GM19468 (cell line): Measurements from ENCODE around the gene FBXW7.

Source experiments
- ATAC-seq: cut with Tn5 transposase; IDR thresholded peaks from one replicate; pipeline ENCODE4 v1.9.1; 2021; ENCODE audit warnings: mild to moderate bottlenecking, moderate library complexity, moderate number of reproducible peaks; ENCODE audit not compliant: unreplicated experiment; ENCODE audit errors: extremely low read depth

The FBXW7 gene

GRCh38 chr4:152443859-152444258 is 92.0 kb downstream of the FBXW7 start:
- no peak for ATAC-seq

DNA sequence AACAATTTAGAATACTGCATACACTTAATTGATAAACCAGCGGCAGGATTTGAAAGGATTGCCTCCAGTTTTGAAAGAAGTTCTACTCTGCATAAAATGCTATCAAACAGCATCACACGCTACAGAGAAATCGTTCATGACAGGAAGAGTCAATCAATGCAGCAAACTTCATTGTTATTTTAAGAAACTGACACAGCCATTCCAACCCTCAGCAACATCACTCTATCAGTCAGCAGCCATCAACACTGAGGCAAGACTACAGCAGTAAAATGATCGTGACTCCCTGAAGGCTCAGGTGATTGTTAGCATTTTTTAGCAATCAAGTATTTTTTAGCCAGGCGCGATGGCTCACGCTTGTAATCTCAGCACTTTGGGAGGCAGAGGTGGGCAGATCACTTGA is 98.3 kb downstream of the FBXW7 start:
- ATAC-seq = no peak

- no peak for ATAC-seq
Observed at GRCh38 chr4:152436384-152436783, 99.5 kb downstream of the FBXW7 start.

DNA sequence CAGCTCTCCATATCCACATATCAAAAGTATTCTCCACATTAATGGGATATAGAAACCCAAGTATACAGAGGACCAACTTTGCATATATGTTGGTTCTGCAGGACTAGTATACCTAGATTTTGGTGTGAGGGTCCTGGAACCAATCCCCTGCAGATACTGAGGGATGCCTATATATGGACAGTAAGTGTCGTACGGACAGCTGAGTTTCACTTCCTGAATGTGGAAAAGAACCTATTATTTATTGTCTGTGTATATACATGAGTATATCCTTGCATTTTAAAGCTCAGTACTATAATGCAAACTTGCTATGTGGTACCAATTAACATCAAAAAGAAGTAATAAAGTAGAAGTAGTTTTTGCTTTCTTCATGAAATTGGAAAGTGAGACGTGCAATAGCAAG is 101.9 kb downstream of the FBXW7 start:
- no peak for ATAC-seq

GRCh38 chr4:152431784-152432183 is 104.1 kb downstream of the FBXW7 start:
- ATAC-seq = no peak

GRCh38 chr4:152431291-152431690 is 104.6 kb downstream of the FBXW7 start:
- ATAC-seq = no peak

DNA sequence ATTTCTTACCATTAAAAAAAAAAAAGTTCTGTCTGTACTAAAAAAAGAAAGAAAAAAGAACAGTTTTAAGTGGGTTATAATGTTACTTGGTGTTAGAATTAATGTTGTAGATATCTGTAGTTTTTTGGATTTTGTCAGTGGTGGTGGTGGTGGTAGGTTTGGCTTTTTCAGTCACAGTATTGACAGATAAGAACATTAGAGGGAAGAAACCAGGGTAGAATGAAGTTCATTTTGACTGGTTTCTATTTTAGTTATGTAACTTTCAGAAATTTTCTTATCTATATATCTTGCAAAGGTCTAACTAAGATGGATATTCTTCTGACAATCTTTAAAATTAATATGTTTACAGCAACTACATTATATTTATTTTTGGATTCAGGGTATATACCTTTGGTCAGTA is 105.4 kb downstream of the FBXW7 start:
- ATAC-seq = no peak

GRCh38 chr4:152427981-152428380 is 107.9 kb downstream of the FBXW7 start:
- ATAC-seq = no peak

DNA sequence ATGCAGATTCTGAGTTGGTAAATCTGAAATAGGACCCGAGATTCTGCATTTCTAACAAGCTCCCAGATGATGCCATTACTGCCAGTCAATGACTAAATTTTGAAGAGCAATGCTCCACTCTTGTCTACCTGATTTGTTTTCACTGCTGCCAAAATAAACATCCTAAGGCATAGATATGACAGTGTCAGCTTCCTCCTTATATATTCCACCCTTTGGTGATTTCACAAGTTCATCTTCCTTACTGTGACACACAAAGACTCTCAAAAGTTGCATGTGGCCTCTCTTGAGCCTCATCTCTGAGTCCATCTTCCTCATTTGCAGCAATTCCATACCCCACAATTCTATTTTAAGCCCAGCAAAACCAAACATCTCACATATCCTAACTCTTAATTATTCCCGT is 110.9 kb downstream of the FBXW7 start:
- ATAC-seq = no peak

GRCh38 chr4:152424396-152424795 is 111.5 kb downstream of the FBXW7 start:
- ATAC-seq = no peak

DNA sequence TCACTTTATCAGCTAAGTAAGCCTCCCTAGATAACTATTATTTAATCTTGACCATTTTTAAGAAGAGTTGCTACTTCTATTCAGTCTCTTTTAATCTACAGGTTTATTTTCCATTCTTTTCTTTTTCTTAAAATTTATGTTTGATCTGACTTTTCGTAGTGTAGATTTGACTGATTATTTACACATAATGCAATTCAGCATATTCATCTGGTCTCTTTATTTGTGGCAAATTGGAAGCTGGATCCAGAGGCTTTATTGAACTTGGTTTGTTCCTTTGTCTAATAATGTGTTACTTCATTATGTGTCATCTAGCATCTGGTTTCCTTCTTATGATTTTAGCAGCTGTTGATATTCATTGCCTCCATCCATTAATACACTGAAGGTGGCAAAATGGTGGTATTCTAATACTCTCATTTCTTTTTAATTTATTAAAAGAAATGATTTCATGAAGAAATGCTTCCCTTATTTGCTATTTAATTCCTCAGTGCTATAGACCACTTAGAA is 113.0 kb downstream of the FBXW7 start:
- no peak for ATAC-seq

DNA sequence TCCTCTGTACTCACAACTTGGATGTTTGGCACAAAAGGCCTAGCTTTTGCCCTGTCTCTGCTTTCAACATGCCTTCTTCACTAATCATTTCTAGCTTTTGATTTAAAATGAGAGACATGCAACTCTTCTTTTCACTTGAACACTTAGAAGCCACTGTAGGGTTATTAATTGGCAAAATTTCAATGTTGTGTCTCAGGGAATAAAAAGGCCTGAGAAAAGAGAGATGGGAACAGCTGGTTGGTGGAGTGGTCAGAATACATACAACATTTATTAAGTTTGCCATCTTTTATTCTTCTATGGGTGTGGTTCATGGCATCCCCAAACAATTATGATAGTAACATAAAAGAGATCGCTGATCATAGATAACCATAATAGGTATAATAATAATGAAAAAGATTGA is 114.3 kb downstream of the FBXW7 start:
- no peak for ATAC-seq

DNA sequence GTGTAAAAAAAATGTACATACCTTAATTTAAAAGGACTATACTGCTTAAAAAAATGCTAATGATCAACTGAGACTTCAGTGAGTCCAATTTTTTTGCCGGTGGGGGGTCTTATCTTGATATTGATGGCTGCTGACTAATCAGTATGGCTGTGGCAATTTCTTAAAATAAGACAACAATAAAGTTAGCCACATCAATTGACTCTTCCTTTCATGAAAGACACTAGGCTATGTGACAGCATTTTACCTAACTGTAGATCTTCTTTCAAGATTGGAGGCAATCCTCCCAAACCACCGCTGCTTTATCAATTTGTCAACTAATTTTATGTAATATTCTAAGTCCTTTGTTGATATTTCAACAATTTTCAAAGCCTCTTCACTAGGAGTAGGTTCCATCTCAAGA is 116.1 kb downstream of the FBXW7 start:
- no peak for ATAC-seq

DNA sequence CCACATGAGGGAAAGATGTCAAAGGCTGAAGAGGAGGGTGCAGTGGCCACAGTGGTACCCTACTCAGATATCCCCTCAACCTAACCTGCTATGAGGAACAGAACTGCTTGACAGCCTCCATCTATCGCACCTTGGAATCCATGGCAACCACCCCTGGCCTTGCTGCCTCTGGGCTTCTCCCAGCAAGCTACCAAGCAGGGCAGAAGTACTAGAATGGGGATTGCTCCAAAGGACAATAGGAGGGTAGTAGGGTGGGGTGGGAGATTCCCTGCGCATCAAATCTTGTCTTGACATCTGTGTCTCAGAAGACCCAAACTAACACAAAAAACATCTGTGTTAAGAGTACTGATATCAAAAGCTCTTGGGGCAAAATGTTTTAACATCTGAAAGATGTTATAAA is 118.2 kb downstream of the FBXW7 start:
- ATAC-seq = no peak

DNA sequence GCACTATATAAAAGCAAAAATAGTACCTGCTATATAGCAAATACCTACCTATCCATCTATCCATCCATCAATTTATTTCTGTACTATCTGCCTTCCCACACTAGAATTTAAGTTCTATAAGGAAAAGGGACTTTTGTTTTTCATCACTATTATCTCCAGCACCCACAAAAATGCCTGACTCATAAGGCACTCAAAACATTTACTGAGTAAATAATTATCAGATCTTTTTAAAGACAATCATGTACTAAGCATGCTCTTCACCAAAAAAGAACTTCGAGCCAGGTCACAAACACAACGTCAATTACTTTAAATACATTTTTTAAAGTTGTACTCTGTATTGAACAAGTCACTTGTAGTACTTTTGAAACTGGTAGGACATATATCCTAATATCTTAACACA is 119.9 kb downstream of the FBXW7 start:
- no peak for ATAC-seq

- no peak for ATAC-seq
Observed at GRCh38 chr4:152408514-152409327, 127.2 kb downstream of the FBXW7 start.

GRCh38 chr4:152401424-152401823 is 134.5 kb downstream of the FBXW7 start:
- no peak for ATAC-seq

DNA sequence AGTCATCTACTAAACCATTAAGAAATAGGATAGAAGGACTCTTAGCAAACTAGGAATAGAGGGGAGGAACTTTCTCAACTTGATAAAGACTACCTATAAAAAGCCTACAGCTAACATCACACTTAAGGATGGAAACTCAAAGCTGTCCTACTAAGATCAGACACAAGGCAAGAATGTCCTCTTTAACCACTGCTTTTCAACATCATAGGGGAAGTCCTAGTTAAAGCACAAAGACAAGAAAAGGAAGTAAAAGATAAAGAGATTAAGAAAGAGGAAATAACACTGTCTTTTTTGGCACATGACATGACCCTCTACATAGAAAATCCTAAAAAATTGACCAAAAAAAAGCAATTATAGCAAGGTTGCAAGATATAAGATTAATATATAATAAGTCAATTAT is 136.6 kb downstream of the FBXW7 start:
- ATAC-seq = peak; percentile 29

- ATAC-seq = no peak
Observed at GRCh38 chr4:152398060-152398459, 137.8 kb downstream of the FBXW7 start.

DNA sequence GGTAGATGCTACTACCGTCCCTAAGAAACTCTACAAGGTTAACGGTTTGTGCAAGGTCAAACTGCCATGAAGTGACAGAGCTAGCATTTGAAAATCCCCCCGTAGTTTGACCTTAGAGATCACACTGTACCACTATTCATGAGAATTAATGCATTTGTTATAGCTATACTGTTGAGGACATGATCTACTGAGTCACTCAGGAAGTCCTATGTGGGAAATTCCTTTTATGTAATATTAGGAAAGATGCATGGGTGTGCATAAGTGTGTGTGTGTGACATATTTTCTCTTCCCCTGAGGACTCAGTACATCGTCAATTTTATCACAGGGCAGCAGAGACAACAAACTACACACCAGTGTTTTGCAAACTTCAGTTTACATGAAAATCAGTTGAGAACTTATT is 141.1 kb downstream of the FBXW7 start:
- no peak for ATAC-seq

- ATAC-seq = no peak
Observed at GRCh38 chr4:152392079-152392478, 143.8 kb downstream of the FBXW7 start.

- no peak for ATAC-seq
Observed at GRCh38 chr4:152390216-152390615, 145.7 kb downstream of the FBXW7 start.
